ENCODE data around the gene CNOT1.

The CNOT1 gene

GRCh38 chr16:58533751-58534470 is 95.7 kb downstream of the CNOT1 start:
- DNase-seq: no peak
- no peak overlapping the region for H3K27ac Mint-ChIP-seq
- peaks cover 80% of the 10 kb centered on the region for H3K36me3 Mint-ChIP-seq (ENCODE audit: low read depth)
- H3K27me3 Mint-ChIP-seq: no peaks in the 10 kb centered on the region
- no peaks in the 10 kb centered on the region for H3K9me3 Mint-ChIP-seq
- no peaks in the 10 kb centered on the region for H3K4me1 Mint-ChIP-seq
- ATAC-seq: no peak
- no peak overlapping the region for H3K4me3 Mint-ChIP-seq

- peaks cover 74% of the 10 kb centered on the region for H3K36me3 Mint-ChIP-seq (ENCODE audit: low read depth)
Observed at GRCh38 chr16:58532414-58532813, 97.2 kb downstream of the CNOT1 start.

DNA sequence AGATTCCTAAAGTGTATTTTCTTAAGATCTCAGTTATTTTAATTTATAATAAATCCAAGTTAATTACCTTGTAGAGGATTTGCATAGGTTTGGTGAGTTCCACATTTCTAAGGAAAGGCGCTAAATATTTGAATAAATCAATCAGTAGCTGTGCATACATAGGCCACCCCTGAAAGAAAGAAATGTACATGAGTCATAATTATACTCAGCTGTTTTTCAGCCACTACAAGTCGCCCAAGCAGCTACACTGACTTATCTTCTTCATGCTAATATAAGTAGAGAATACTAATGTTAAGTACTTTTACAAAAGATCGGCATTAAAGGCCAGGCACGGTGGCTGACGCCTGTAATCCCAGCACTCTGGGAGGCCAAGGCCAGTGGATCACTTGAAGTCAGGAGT is 99.4 kb downstream of the CNOT1 start:
- Mint-ChIP-seq H3K27me3 (no peaks in the 10 kb centered on the region), H3K27ac (no peak overlapping the region), H3K4me1 (no peaks in the 10 kb centered on the region), H3K36me3 (ENCODE audit: low read depth) (peaks cover 74% of the 10 kb centered on the region), H3K9me3 (no peaks in the 10 kb centered on the region), H3K4me3 (no peak overlapping the region)
- ATAC-seq: no peak
- no peak for DNase-seq

More at GRCh38 chr16:58532414-58532813, 97.2 kb downstream of the CNOT1 start:
- Mint-ChIP-seq H3K27me3 (no peaks in the 10 kb centered on the region), H3K9me3 (no peaks in the 10 kb centered on the region), H3K4me1 (no peaks in the 10 kb centered on the region), H3K27ac (no peak overlapping the region), H3K4me3 (no peak overlapping the region)
- DNase-seq (no peak), ATAC-seq (no peak)

DNA sequence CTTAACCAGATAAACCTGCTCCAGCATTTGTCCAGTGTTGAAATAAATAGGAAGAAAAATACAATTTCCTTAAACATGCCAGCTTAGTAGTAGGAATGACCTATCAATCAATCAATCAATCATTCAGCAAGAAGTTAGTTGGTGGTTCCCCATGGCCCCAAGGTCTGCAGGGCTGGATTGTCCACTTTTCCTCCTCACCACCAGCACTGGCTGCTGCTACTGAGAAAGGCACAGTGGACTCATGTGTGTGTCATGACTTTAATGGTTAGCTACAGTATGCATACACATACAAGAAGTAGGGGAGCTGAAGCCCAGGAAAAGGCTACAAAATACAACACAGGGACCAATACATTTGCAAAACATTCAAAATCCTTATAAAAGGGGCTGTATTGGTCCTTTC is 109.9 kb downstream of the CNOT1 start:
- Mint-ChIP-seq H3K4me3 (no peak overlapping the region), H3K27ac (no peak overlapping the region), H3K9me3 (no peaks in the 10 kb centered on the region), H3K27me3 (no peaks in the 10 kb centered on the region), H3K36me3 (ENCODE audit: low read depth) (peaks cover 70% of the 10 kb centered on the region), H3K4me1 (peaks cover 37% of the 10 kb centered on the region)
- no peak for DNase-seq
- no peak for ATAC-seq

DNA sequence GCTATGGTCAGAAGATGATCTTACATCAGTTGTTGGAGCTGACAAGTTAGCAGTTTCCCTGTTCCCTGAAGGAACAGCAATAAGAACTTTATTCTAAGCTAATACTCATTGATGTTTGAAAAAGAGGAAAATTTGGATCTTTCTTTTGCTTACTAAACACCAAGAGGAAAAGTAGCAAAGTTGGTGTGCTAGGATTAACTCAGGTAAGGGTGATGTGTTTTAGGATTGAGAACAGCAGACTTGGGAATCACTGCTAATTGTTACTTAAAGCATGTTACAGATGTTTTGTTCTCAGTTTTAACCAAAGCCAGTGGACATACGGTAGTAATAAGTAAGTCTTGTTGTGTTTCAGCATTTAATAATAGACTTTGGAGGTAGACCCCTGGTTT is 110.7 kb downstream of the CNOT1 start:
- Mint-ChIP-seq H3K4me3 (no peak overlapping the region), H3K27ac (peak overlapping the region; percentile 80), H3K4me1 (peaks cover 39% of the 10 kb centered on the region), H3K9me3 (no peaks in the 10 kb centered on the region), H3K36me3 (ENCODE audit: low read depth) (peaks cover 65% of the 10 kb centered on the region), H3K27me3 (no peaks in the 10 kb centered on the region)
- ATAC-seq: no peak
- no peak for DNase-seq

DNA sequence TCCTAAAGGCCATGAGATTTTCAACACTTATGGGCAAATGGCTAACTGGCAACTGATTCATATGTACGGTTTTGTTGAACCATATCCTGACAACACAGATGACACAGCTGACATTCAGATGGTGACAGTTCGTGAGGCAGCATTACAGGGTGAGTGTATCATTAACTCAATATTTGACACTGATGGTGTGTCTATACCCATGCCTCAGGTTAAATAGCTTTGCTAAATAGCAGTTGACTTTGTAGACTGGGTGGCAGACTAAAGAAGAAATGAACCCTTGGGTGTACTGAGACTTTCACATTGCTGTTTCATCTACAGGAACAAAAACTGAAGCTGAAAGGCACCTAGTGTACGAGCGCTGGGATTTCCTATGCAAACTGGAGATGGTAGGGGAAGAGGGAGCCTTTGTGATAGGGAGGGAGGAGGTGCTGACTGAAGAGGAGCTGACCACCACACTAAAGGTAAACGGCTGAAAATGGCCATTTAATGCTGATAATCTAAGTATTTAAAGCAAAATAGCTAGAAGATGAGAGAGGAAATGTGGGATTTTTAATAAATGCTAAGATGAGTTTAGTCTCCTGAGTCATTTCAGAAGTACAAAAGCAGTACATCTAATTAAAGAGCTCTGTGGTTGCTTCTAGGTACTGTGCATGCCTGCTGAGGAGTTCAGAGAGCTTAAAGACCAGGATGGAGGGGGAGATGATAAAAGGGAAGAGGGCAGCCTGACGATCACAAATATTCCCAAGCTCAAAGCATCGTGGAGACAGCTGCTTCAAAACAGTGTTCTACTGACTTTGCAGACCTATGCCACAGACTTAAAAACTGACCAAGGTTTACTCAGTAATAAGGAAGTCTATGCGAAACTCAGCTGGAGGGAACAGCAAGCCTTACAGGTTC is 111.3 kb downstream of the CNOT1 start:
- Mint-ChIP-seq H3K4me3 (peak overlapping the region; percentile 13), H3K27ac (peak overlapping the region; percentile 80), H3K36me3 (ENCODE audit: low read depth) (peaks cover 63% of the 10 kb centered on the region), H3K9me3 (no peaks in the 10 kb centered on the region), H3K4me1 (peaks cover 41% of the 10 kb centered on the region), H3K27me3 (no peaks in the 10 kb centered on the region)
- no peak for ATAC-seq
- no peak for DNase-seq

DNA sequence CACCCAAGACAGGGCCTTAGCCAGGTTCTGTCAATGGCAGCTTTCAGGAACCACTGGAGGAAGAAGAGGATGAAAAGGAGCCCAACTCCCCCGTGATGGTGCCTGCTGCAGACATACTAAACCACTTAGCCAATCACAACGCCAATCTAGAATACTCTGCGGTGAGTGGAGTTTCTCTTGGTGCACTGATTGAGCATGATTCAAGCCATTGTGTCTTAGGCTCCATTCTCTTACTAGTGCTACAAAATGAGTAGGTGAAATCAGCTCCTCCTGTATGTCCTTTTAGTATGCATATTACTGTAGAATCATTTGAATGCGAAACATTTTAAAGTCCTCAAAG is 112.9 kb downstream of the CNOT1 start:
- Mint-ChIP-seq H3K4me1 (peaks cover 41% of the 10 kb centered on the region), H3K27me3 (no peaks in the 10 kb centered on the region), H3K4me3 (peak overlapping the region; percentile 94), H3K27ac (peak overlapping the region; percentile 61), H3K9me3 (no peaks in the 10 kb centered on the region), H3K36me3 (ENCODE audit: low read depth) (peaks cover 49% of the 10 kb centered on the region)
- ATAC-seq (no peak), DNase-seq (no peak)

GRCh38 chr16:58515871-58516767 is 113.5 kb downstream of the CNOT1 start:
- ATAC-seq (peak; percentile 69), DNase-seq (peak; percentile 53)
- H3K27me3 Mint-ChIP-seq: no peaks in the 10 kb centered on the region
- peaks cover 43% of the 10 kb centered on the region for H3K36me3 Mint-ChIP-seq (ENCODE audit: low read depth)
- H3K4me1 Mint-ChIP-seq: peaks cover 41% of the 10 kb centered on the region
- H3K4me3 Mint-ChIP-seq: peak overlapping the region; percentile 94
- peak overlapping the region; percentile 93 for H3K27ac Mint-ChIP-seq
- H3K9me3 Mint-ChIP-seq: no peaks in the 10 kb centered on the region

GRCh38 chr16:58515125-58515870 is 114.3 kb downstream of the CNOT1 start, which contains the start of gene SETD6:
SETD6 (plus strand) TSS chr16:58515517; CDS start chr16:58515538, 21 bp downstream.
- Mint-ChIP-seq H3K27me3 (no peaks in the 10 kb centered on the region), H3K4me3 (peak within 1 kb of the TSS; percentile 94), H3K4me1 (peaks cover 41% of the 10 kb centered on the region), H3K36me3 (ENCODE audit: low read depth) (peaks cover 36% of the 10 kb centered on the region), H3K27ac (peak within 1 kb of the TSS; percentile 93), H3K9me3 (no peaks in the 10 kb centered on the region)
- peak; percentile 88 for DNase-seq
- ATAC-seq: peak; percentile 74

GRCh38 chr16:58513874-58514273 is 115.8 kb downstream of the CNOT1 start:
- H3K36me3 Mint-ChIP-seq (ENCODE audit: low read depth): peaks cover 24% of the 10 kb centered on the region
- peak overlapping the region; percentile 17 for H3K27ac Mint-ChIP-seq
- no peaks in the 10 kb centered on the region for H3K9me3 Mint-ChIP-seq
- peak overlapping the region; percentile 94 for H3K4me3 Mint-ChIP-seq
- DNase-seq (no peak), ATAC-seq (no peak)
- no peaks in the 10 kb centered on the region for H3K27me3 Mint-ChIP-seq
- H3K4me1 Mint-ChIP-seq: peaks cover 37% of the 10 kb centered on the region

DNA sequence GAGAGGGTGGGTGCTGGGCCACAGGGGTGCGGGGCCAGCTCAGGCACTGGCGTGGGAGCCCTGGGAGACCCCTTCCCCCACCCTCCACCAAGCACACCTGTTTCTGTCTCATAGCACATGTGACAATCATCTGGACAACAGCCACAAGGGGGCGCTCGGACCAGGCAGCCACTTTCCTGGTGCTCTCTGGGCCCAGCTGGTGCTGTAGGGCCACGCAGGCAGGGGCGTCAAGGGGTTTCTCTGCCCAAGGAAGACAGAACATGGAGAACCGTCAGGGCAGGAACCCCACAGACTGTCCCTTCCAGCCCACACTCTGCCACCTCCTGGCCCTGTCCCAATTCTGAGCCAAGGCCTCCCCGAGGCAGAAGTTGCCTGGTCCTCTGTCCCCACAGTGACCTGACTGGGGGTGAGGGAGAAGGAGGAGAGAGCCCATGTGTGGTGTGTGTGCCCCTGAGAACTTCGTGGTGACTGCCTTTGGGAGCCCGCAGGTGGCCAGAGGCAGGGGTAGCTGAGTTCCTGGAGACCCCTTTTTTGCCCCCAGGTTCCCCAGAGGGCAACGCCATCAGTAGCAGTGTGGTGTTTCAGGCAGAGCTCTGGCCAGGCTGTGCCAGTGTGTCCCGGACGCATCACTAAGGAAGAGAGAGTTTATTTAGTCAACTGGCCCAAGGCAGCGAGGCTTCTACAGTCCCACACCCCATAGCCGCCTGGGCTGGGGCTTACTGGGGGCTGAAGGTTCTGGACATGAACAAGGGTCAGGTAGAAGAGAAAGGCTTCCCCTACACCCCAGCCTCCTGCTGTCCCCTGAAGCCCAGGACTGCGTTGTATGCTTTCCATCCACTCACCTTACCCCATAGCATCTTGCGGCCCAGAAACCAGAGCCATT is 117.5 kb downstream of the CNOT1 start:
- Mint-ChIP-seq H3K4me1 (peaks cover 21% of the 10 kb centered on the region), H3K27me3 (no peaks in the 10 kb centered on the region), H3K9me3 (no peaks in the 10 kb centered on the region), H3K27ac (no peak overlapping the region), H3K4me3 (no peak overlapping the region), H3K36me3 (ENCODE audit: low read depth) (peaks cover 13% of the 10 kb centered on the region)
- peak; percentile 91 for DNase-seq
- ATAC-seq: peak; percentile 39

DNA sequence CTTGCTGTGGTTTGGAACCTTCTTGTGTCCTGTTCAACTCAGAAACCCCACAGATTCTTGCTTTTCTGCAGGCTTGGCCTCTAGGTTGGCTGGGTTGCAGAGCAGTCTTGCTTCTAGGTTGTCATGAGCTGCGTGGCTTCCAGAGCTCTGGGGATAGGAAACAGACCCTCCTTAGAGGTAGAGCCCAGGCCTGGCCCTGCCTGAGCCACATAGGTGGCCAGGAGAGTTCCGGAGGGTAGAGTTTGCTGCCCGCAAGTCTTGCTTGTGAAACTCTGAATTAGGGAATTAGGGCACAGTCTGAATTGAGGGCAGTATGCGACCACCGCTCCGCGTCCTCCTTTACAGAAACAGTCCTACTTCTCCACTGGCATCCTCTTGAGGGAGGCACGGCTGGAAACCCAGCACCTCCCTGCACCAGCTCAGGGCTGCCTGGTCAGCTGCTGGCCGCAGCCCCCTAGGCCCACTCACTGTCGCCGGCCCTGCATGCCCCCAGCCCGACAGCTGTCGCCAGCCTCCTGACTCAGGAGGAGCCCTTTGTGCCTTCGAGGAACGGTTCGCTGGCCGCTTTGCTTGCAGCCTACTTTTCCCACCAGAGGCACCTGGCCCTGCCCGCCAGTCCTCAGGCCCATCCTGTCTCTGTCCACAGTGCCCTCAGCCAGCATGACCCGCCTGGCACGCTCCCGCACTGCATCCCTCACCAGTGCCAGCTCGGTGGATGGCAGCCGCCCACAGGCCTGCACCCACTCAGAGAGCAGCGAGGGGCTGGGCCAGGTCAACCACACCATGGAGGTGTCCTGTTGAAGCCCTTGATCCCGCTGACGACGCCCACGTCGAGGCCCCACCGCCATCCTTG is 118.6 kb downstream of the CNOT1 start:
- ATAC-seq (no peak), DNase-seq (no peak)
- Mint-ChIP-seq H3K9me3 (no peaks in the 10 kb centered on the region), H3K36me3 (ENCODE audit: low read depth) (peaks cover 7% of the 10 kb centered on the region), H3K27me3 (no peaks in the 10 kb centered on the region), H3K4me1 (peaks cover 10% of the 10 kb centered on the region), H3K4me3 (no peak overlapping the region), H3K27ac (no peak overlapping the region)

Data from activated naive CD8-positive, alpha-beta T cell treated with anti-CD3 and anti-CD28 coated beads, Interleukin-2, amount 50 U/mL, for 24 hours (primary cell).